ENCODE results near the gene CYP4F2. TPM values are rescaled to one million over a fixed set of nuclear protein-coding genes. Genes with fewer than 3 reads are reported as not detected.
"Not testable (repeated sequence)": the region's sequence is repeated elsewhere in the genome, so short reads cannot be mapped to it uniquely, and the experiment has no call there.

The CYP4F2 gene
- total and polyA plus RNA-seq, 2 of the 8 experiments (the other 6 are each of a cell fraction or from before 2014, with no cell fraction given): not detected

DNA sequence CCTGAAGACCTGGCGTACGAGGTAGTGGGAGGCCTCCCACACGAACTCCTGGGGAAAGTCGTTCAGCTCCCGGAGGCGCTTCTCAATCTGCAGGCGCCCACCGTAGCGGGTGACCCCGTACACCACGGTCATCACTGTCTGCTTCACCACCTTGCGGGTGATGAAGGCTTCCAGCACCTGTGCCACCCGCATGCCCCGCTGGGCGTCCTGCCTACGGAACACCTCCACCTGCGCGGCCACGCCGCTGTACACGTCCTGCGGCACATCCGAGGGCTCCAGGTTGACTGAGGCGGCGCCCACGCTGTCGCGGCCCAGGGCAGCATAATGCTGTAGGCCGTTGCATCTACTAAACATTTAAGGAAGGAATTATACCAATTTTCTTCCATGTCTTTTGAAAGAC, 5.0 kb upstream of the CYP4F2 start:
- H3K56ac ChIP-seq (replicated peaks; ENCODE audit: insufficient read length, low read depth, low read length); DNase-seq (ENCODE audit: low read depth in 1 of 2, low spot score in 2 of 2); FAIRE-seq; H2BK20ac ChIP-seq (ENCODE audit: low read length); POLR2A ChIA-PET (ENCODE audit: partially characterized antibody); H3K4me1 ChIP-seq (replicated peaks in 1 of 4; ENCODE audit: control insufficient read depth in 3 of 4, insufficient read depth in 4 of 4, low read length in 3 of 4); H2AFZ ChIP-seq (ENCODE audit: low read length); H2BK12ac ChIP-seq (ENCODE audit: low read depth, low read length); H3K79me2 ChIP-seq (ENCODE audit: control insufficient read depth in 1 of 2, insufficient read depth in 2 of 2, low read length in 2 of 2); H3K36me3 ChIP-seq (ENCODE audit: control insufficient read depth in 2 of 4, insufficient read depth in 4 of 4, low read length in 3 of 4); H3K18ac ChIP-seq (ENCODE audit: extremely low read depth, low read length); H4K8ac ChIP-seq (ENCODE audit: extremely low read depth, insufficient read depth, low read length); H3K79me1 ChIP-seq (ENCODE audit: low read depth, low read length); H2BK120ac ChIP-seq (replicated peaks; ENCODE audit: low read depth, low read length); H3K4me2 ChIP-seq (ENCODE audit: insufficient read depth in 1 of 2, low read depth in 2 of 2, low read length in 2 of 2); H3K27me3 ChIP-seq (replicated peaks in 1 of 4; ENCODE audit: control insufficient read depth in 3 of 4, extremely low read depth in 1 of 4, insufficient read depth in 3 of 4, low read length in 3 of 4); CTCF ChIA-PET (ENCODE audit: partially characterized antibody); H3K4ac ChIP-seq (replicated peaks; ENCODE audit: insufficient read length, low read depth, low read length); H3K4me3 ChIP-seq (ENCODE audit: extremely low read depth in 1 of 4, insufficient read depth in 2 of 4, low read depth in 3 of 4, low read length in 4 of 4); H2BK15ac ChIP-seq (ENCODE audit: low read length); H3K9ac ChIP-seq (replicated peaks in 1 of 4; ENCODE audit: extremely low read depth in 1 of 4, low read depth in 3 of 4, low read length in 3 of 4); H4K5ac ChIP-seq (ENCODE audit: insufficient read length, low read depth, low read length); H3K27ac ChIP-seq (ENCODE audit: low read depth, low read length); H2AK5ac ChIP-seq (ENCODE audit: low read depth, low read length); H3K23me2 ChIP-seq (ENCODE audit: low read depth, low read length); H2BK5ac ChIP-seq (ENCODE audit: low read depth, low read length); H3K14ac ChIP-seq (ENCODE audit: insufficient read length); H4K20me1 ChIP-seq (replicated peaks in 1 of 2; ENCODE audit: control insufficient read depth in 1 of 2, insufficient read depth in 2 of 2, low read length in 2 of 2); H4K91ac ChIP-seq (replicated peaks; ENCODE audit: insufficient read length, low read length); H3K23ac ChIP-seq (ENCODE audit: insufficient read length): not testable (repeated sequence)
- H3K9me3 ChIP-seq (ENCODE audit: insufficient read depth in 2 of 2, low read depth in 1 of 2, low read length in 1 of 2): peaks cover 42 to 48% of the 10 kb centered on the region in 2 experiments
- WGBS, 2 experiments (ENCODE audit: extremely low coverage in 1 of 2, insufficient coverage in 1 of 2, insufficient read length in 1 of 2, insufficient replicate concordance in 2 of 2, low coverage in 1 of 2, low lambda C conversion rate in 2 of 2, missing lambda C conversion rate in 1 of 2): 73% methylated on average over 18 of the region's 29 CpGs; no CpG with 5 or more reads in 1 of the 2 experiments

Measured in H1 (cell line).